Tibial nerve (tissue), 4 donors: Measurements from ENCODE around the gene PCP2.

Source experiments
- CTCF ChIP-seq, 5 experiments: fragments of 200-600 bp in 3 of 5; fragments of 450-650 bp in 2 of 5; sonication (generic) in 3 of 5; IDR thresholded peaks; one replicate each; pipeline ENCODE4 v1.5.1; 2016 to 2019; ENCODE audit warnings: antibody characterized with exemption in 5 of 5, mild to moderate bottlenecking in 3 of 5, moderate library complexity in 2 of 5
- EP300 ChIP-seq, 2 donors: sonication (generic); formaldehyde crosslinking; IDR thresholded peaks; one replicate each; pipeline ENCODE4 v1.6.1; 2017; ENCODE audit warnings: antibody characterized with exemption in 2 of 2, mild to moderate bottlenecking in 1 of 2

- no peak for TF ChIP-seq CTCF (IDR thresholded peaks at IDR 0.05)
- TF ChIP-seq EP300 (IDR thresholded peaks at IDR 0.05): no peak
Observed at GRCh38 chr19:7618348-7618747, 15.2 kb downstream of the PCP2 start.
